Hepatocyte (in vitro differentiated cells): Measurements from ENCODE around the gene PIGR.

Experiments
- CTCF ChIP-seq: fragments of 200-600 bp; sonication (generic); IDR thresholded peaks from 2 replicates; pipeline ENCODE4 v1.5.1; 2016; ENCODE audit warnings: antibody characterized with exemption, mild to moderate bottlenecking; ENCODE audit not compliant: poor library complexity
- EZH2 ChIP-seq: fragments of 200-600 bp; sonication (generic); IDR thresholded peaks from 2 replicates; pipeline ENCODE4 v1.6.1; 2016; ENCODE audit warnings: antibody characterized with exemption, mild to moderate bottlenecking, borderline replicate concordance

- TF ChIP-seq CTCF (no peak), EZH2 (no peak)
These were observed 9.5 kb upstream of the PIGR start for GRCh38 chr1:206955476-206956451.
